Nephron (organoid): Measurements from ENCODE around the gene ARPC1A.
"Not testable (repeated sequence)": the region's sequence is repeated elsewhere in the genome, so short reads cannot be mapped to it uniquely, and the experiment has no call there.

Source experiments
- H3K27ac Mint-ChIP-seq, 3 experiments: 2 replicates each; pipeline ENCODE4 v1.8.0; 2020; ENCODE audit warnings: mixed read lengths in 3 of 3, mild to moderate bottlenecking in 2 of 3, moderate library complexity in 1 of 3
- H3K27me3 Mint-ChIP-seq: 2 replicates; pipeline ENCODE4 v1.8.0; 2021; ENCODE audit warnings: low read depth, mild to moderate bottlenecking, moderate library complexity, mixed read lengths
- H3K36me3 Mint-ChIP-seq: 2 replicates; pipeline ENCODE4 v1.8.0; 2020; ENCODE audit warnings: low read depth, mixed read lengths
- H3K4me1 Mint-ChIP-seq: 2 replicates; pipeline ENCODE4 v1.8.0; 2020; ENCODE audit warnings: mixed read lengths
- H3K4me3 Mint-ChIP-seq, 3 experiments: 2 replicates each; pipeline ENCODE4 v1.8.0; 2020; ENCODE audit warnings: mild to moderate bottlenecking in 3 of 3, mixed read lengths in 3 of 3, moderate library complexity in 2 of 3
- H3K9me3 Mint-ChIP-seq: 2 replicates; pipeline ENCODE4 v1.8.0; 2020; ENCODE audit warnings: mixed read lengths
- TF ChIP-seq, protein P1 (sequence below), 3 experiments: fragments of 200-600 bp; sonication (generic); IDR thresholded peaks; one replicate each; pipeline ENCODE4 v1.5.0; 2021; ENCODE audit warnings: antibody characterized with exemption in 3 of 3; ENCODE audit not compliant: unreplicated experiment in 3 of 3

ARPC1A gene

DNA sequence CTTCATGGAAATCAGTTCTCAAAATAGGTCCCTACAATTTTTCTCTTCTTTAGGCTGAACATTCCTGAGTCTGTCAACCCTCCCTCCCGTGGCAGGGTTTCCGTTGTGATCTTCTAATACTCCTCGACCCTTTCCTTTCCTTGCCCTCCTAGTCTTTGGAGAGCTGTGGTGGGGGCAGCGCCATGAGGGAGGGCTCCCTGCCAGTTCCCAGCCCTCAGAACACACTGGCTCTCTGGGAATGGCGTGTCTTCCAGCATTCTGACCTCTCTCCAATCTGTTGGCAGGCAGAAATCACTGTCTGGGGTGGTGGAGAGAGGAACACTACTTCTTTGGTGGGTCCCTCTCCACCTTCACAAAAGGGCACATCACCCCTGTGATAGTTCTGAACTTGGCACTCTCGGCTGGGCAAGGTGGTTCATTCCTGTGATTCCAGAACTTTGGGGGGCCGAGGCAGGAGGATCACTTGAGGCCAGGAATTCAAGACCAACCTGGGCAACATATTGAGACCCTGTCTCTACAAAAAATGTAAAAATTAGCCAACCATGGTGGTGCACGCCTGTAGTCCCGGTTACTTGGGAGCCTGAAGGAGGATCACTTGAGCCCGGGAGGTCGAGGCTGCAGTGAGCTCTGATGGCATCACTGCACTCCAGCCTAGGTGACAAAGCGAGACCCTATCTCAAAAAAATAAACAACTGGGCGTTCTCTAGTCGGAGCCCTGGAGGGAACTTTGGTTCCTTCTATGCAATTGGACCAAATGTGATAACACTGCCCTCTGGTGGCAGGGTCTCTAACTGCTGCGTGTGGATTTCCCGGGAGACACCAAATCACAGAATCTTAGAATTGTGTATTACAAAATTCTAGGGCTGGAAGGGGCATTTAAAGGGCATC, 13.1 kb upstream of the ARPC1A start:
- no peak overlapping the region for H3K4me3 Mint-ChIP-seq
- H3K36me3 Mint-ChIP-seq, result peaks cover 3% of the 10 kb centered on the region
- H3K27me3 Mint-ChIP-seq, result peaks cover 3% of the 10 kb centered on the region
- H3K27ac Mint-ChIP-seq, result no peak overlapping the region
- no peaks in the 10 kb centered on the region for H3K4me1 Mint-ChIP-seq
- no peaks in the 10 kb centered on the region for H3K9me3 Mint-ChIP-seq
- TF ChIP-seq, protein P1, sequence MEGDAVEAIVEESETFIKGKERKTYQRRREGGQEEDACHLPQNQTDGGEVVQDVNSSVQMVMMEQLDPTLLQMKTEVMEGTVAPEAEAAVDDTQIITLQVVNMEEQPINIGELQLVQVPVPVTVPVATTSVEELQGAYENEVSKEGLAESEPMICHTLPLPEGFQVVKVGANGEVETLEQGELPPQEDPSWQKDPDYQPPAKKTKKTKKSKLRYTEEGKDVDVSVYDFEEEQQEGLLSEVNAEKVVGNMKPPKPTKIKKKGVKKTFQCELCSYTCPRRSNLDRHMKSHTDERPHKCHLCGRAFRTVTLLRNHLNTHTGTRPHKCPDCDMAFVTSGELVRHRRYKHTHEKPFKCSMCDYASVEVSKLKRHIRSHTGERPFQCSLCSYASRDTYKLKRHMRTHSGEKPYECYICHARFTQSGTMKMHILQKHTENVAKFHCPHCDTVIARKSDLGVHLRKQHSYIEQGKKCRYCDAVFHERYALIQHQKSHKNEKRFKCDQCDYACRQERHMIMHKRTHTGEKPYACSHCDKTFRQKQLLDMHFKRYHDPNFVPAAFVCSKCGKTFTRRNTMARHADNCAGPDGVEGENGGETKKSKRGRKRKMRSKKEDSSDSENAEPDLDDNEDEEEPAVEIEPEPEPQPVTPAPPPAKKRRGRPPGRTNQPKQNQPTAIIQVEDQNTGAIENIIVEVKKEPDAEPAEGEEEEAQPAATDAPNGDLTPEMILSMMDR (IDR thresholded peaks at IDR 0.05; ENCODE audit: unreplicated experiment in 3 of 3), result peak; percentile 74 to 79 (median 78)

- Mint-ChIP-seq H3K36me3 (peaks cover 3% of the 10 kb centered on the region), H3K4me1 (no peaks in the 10 kb centered on the region), H3K27ac (no peak overlapping the region), H3K9me3 (no peaks in the 10 kb centered on the region), H3K27me3 (peaks cover 3% of the 10 kb centered on the region), H3K4me3 (no peak overlapping the region)
- TF ChIP-seq, protein P1 (IDR thresholded peaks at IDR 0.05; ENCODE audit: unreplicated experiment in 3 of 3), result peak in 2 of 3 experiments; percentile 0 to 21
These were observed 12.5 kb upstream of the ARPC1A start for GRCh38 chr7:99313204-99313573.

DNA sequence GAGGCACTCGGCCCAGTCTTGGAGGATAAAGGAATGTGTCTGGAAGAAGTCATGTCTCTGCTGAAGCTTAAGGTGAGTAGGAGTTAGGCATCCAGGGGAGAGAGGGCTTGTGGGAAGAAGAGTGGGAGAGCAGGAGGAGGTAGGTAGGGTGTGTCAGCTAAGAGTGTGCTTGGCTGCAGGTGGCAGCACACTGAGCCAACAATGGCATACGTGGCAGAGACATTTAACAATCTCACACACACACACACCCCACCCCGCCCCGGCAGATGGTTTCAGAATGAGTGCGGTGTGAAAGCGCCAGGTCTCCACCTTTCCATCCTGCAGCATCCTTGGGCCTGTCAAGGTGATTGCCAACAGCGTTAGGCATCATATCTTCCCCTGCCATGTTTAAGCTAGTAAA, 11.2 kb upstream of the ARPC1A start:
- TF ChIP-seq, protein P1 (IDR thresholded peaks at IDR 0.05; ENCODE audit: unreplicated experiment in 3 of 3), result no peak
- Mint-ChIP-seq H3K4me3 (no peak overlapping the region), H3K27ac (no peak overlapping the region), H3K4me1 (no peaks in the 10 kb centered on the region), H3K36me3 (peaks cover 3% of the 10 kb centered on the region), H3K9me3 (no peaks in the 10 kb centered on the region), H3K27me3 (no peaks in the 10 kb centered on the region)

DNA sequence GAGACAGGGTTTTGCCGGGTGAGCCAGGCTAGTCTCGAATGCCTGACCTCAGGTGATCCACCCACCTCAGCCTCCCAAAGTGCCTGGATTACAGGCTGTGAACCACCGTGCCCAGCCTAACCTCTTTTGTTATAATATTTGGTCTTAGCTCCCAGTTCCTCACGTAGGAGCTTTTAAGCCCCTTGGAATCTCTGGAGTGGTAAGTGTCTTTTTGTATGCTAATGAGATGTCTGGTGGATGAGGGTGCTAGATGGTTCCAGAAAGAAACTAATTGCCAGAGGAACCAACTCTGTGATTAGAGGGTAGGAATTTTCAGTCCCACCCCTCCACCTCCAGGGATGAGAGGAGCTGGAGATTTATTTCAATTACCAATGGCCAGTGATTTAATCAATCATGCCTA, 5.3 kb upstream of the ARPC1A start:
- no peaks in the 10 kb centered on the region for H3K27me3 Mint-ChIP-seq
- H3K27ac Mint-ChIP-seq, result no peak overlapping the region
- TF ChIP-seq, protein P1 (IDR thresholded peaks at IDR 0.05; ENCODE audit: unreplicated experiment in 3 of 3), result no peak
- no peaks in the 10 kb centered on the region for H3K4me1 Mint-ChIP-seq
- no peaks in the 10 kb centered on the region for H3K9me3 Mint-ChIP-seq
- no peaks in the 10 kb centered on the region for H3K36me3 Mint-ChIP-seq
- peak overlapping the region in 1 of 3 experiments; percentile 23 for H3K4me3 Mint-ChIP-seq

- H3K27me3 Mint-ChIP-seq, H3K36me3 Mint-ChIP-seq, H3K9me3 Mint-ChIP-seq, H3K4me1 Mint-ChIP-seq, H3K27ac Mint-ChIP-seq: not testable (repeated sequence)
- peak overlapping the region in 1 of 3 experiments; percentile 19 for H3K4me3 Mint-ChIP-seq
These were observed 3.0 kb upstream of the ARPC1A start for GRCh38 chr7:99322659-99323058.

DNA sequence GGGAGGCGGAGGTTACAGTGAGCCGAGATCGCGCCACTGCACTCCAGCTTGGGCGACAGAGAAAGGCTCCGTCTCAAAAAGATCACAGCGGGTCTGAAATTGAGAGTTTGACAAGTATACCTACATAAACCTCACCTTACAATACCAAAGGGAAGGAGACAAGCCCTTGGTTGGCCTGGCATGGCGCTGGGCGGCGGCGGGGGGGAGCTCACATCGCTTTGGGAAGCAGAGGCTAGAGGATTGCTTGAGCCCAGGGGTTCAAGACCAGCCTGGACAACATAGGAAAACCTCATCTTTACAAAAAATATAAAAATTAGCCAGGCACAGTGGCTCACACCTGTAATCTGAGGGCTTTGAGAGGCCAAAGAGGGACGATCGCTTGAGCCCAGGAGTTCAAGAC, 1.1 kb upstream of the ARPC1A start:
- H3K27ac Mint-ChIP-seq, result peak overlapping the region in 1 of 3 experiments; percentile 67
- H3K9me3 Mint-ChIP-seq, result no peaks in the 10 kb centered on the region
- H3K4me1 Mint-ChIP-seq, result peaks cover 11% of the 10 kb centered on the region
- TF ChIP-seq, protein P1 (IDR thresholded peaks at IDR 0.05; ENCODE audit: unreplicated experiment in 3 of 3), result no peak
- peak overlapping the region; percentile 87 to 91 (median 91) for H3K4me3 Mint-ChIP-seq
- H3K27me3 Mint-ChIP-seq, result no peaks in the 10 kb centered on the region
- H3K36me3 Mint-ChIP-seq, result no peaks in the 10 kb centered on the region
